Iris pigment epithelial cell (primary cell): ENCODE data around the gene PATL2.
"Not testable (repeated sequence)": the region's sequence is repeated elsewhere in the genome, so short reads cannot be mapped to it uniquely, and the experiment has no call there.

Source experiments
- DNase-seq: peaks from one replicate; pipeline ENCODE4 v3.0.0-alpha.2; 2011; ENCODE audit warnings: low read depth

Gene PATL2

GRCh38 chr15:44719293-44719999 is 8.3 kb upstream of the PATL2 start:
- DNase-seq, result peak; percentile 38

GRCh38 chr15:44718927-44719292 is 7.8 kb upstream of the PATL2 start:
- DNase-seq, result no peak

- no peak for DNase-seq
These were observed 7.2 kb upstream of the PATL2 start for GRCh38 chr15:44718180-44718926.

- no peak for DNase-seq
These were observed 6.0 kb upstream of the PATL2 start for GRCh38 chr15:44716983-44717602.

- DNase-seq, result no peak
These were observed 4.7 kb upstream of the PATL2 start for GRCh38 chr15:44715797-44716334.

GRCh38 chr15:44715142-44715796 is 4.1 kb upstream of the PATL2 start:
- DNase-seq, result no peak

- DNase-seq, result peak; percentile 40
These were observed 2.2 kb upstream of the PATL2 start for GRCh38 chr15:44713006-44713966.

GRCh38 chr15:44712346-44713005 is 1.4 kb upstream of the PATL2 start:
- peak; percentile 90 for DNase-seq

- peak; percentile 39 for DNase-seq
These were observed 721 bp upstream of the PATL2 start for GRCh38 chr15:44711743-44712345.

GRCh38 chr15:44710236-44711095 is 657 bp downstream of the PATL2 start:
- DNase-seq, result no peak

- no peak for DNase-seq
These were observed 4.0 kb downstream of the PATL2 start for GRCh38 chr15:44706946-44707636.

- DNase-seq, result no peak
These were observed 4.7 kb downstream of the PATL2 start for GRCh38 chr15:44706401-44706800.

GRCh38 chr15:44705986-44706385 is 5.1 kb downstream of the PATL2 start:
- DNase-seq, result no peak

- not testable (repeated sequence) for DNase-seq
These were observed 10.4 kb downstream of the PATL2 start for GRCh38 chr15:44700676-44701075.

GRCh38 chr15:44698641-44699040 is 12.5 kb downstream of the PATL2 start:
- no peak for DNase-seq

GRCh38 chr15:44697014-44697413 is 14.1 kb downstream of the PATL2 start:
- DNase-seq, result no peak

GRCh38 chr15:44695294-44695693 is 15.8 kb downstream of the PATL2 start:
- DNase-seq, result no peak

GRCh38 chr15:44694416-44694815 is 16.7 kb downstream of the PATL2 start:
- DNase-seq, result no peak

GRCh38 chr15:44692659-44693058 is 18.5 kb downstream of the PATL2 start:
- no peak for DNase-seq
